Endothelial cell of umbilical vein (primary cell): ENCODE results near the gene JPH3.
"Not testable (repeated sequence)": the region's sequence is repeated elsewhere in the genome, so short reads cannot be mapped to it uniquely, and the experiment has no call there.

Experiments
- EZH2 ChIP-seq: IDR thresholded peaks from 2 replicates; pipeline ENCODE4 v1.6.1; 2012; ENCODE audit warnings: borderline replicate concordance, low read depth, mild to moderate bottlenecking, moderate library complexity, low read length, inconsistent platforms; ENCODE audit not compliant: severe bottlenecking
- JUN ChIP-seq: IDR thresholded peaks from 2 replicates; pipeline ENCODE4 v1.6.1; 2011; ENCODE audit warnings: borderline replicate concordance, low read depth; ENCODE audit not compliant: insufficient read length, insufficient read depth
- POLR2A ChIP-seq: IDR thresholded peaks from 2 replicates; pipeline ENCODE4 v1.6.1; 2012; ENCODE audit warnings: low read depth, mild to moderate bottlenecking, control low read depth, low read length
- POLR2AphosphoS5 ChIP-seq: IDR thresholded peaks from 2 replicates; pipeline ENCODE4 v1.6.1; 2012; ENCODE audit warnings: low read depth, mild to moderate bottlenecking, control low read depth, low read length, moderate library complexity; ENCODE audit not compliant: insufficient read depth
- TF ChIP-seq, protein P1 (sequence below), 2 donors: IDR thresholded peaks; 1 replicate in 1 of 2; 2 replicates in 1 of 2; pipeline ENCODE4 v1.5.1; 2011; ENCODE audit warnings: low read length in 2 of 2, mild to moderate bottlenecking in 2 of 2, moderate library complexity in 2 of 2, control low read depth in 1 of 2, inconsistent platforms in 1 of 2, low read depth in 1 of 2; ENCODE audit not compliant: insufficient read depth in 1 of 2; ENCODE audit errors: extremely low read depth in 1 of 2
- TF ChIP-seq, protein P2 (sequence below): IDR thresholded peaks from 2 replicates; pipeline ENCODE4 v1.6.1; 2011; ENCODE audit not compliant: insufficient read depth, insufficient read length

DNA sequence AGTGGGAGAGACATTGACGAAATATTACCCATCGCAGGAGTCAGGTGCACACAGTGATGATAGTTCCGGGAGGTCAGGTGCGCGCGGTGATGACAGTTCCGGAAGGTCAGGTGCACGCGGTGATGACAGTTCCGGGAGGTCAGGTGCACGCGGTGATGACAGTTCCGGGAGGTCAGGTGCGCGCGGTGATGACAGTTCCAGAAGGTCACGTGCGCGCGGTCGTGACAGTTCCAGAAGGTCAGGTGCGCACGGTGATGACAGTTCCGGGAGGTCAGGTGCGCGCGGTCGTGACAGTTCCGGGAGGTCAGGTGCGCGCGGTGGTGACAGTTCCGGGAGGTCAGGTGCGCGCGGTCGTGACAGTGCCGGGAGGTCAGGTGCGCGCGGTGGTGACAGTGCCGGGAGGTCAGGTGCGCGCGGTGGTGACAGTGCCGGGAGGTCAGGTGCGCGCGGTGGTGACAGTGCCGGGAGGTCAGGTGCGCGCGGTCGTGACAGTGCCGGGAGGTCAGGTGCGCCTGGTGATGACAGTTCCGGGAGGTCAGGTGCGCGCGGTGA, 78.8 kb downstream of the JPH3 start:
- TF ChIP-seq, protein P1, sequence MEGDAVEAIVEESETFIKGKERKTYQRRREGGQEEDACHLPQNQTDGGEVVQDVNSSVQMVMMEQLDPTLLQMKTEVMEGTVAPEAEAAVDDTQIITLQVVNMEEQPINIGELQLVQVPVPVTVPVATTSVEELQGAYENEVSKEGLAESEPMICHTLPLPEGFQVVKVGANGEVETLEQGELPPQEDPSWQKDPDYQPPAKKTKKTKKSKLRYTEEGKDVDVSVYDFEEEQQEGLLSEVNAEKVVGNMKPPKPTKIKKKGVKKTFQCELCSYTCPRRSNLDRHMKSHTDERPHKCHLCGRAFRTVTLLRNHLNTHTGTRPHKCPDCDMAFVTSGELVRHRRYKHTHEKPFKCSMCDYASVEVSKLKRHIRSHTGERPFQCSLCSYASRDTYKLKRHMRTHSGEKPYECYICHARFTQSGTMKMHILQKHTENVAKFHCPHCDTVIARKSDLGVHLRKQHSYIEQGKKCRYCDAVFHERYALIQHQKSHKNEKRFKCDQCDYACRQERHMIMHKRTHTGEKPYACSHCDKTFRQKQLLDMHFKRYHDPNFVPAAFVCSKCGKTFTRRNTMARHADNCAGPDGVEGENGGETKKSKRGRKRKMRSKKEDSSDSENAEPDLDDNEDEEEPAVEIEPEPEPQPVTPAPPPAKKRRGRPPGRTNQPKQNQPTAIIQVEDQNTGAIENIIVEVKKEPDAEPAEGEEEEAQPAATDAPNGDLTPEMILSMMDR (IDR thresholded peaks at IDR 0.05; ENCODE audit: extremely low read depth in 1 of 2, insufficient read depth in 1 of 2, low read depth in 1 of 2, low read length in 2 of 2), result not testable (repeated sequence)
- TF ChIP-seq EZH2, POLR2AphosphoS5, JUN, POLR2A: not testable (repeated sequence)
- TF ChIP-seq, protein P2, sequence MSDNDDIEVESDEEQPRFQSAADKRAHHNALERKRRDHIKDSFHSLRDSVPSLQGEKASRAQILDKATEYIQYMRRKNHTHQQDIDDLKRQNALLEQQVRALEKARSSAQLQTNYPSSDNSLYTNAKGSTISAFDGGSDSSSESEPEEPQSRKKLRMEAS, result not testable (repeated sequence)
